Stimulated activated CD8-positive, alpha-beta memory T cell treated with anti-CD3 and anti-CD28 coated beads, Interleukin-7, amount 100 ng/mL, for 4 hours (primary cell): Measurements from ENCODE around the gene ABHD14A.

Experiments
- DNase-seq, 2 donors: peaks; one replicate each; pipeline ENCODE4 v3.0.0-alpha.2; 2020; ENCODE audit warnings: low read depth in 2 of 2

The ABHD14A gene

DNA sequence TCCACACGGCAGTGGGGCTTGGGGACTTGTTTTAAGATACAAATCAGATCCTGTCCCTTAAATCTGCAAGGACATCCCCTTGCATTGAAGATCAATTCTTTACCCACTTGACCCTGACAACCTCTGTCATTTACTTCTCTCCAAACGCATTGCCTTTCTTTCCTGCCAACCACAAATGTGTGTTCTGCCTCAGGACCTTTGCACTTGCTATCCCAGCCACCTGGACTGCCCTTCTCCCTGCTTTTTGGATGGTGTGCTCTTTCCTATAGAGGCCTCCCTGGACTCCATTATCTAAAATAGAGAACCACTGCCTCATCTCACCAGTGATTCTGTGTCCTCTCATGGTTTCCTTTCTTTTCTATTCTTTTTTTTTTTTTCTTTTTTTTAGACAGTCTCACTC, 22.3 kb downstream of the ABHD14A start:
- DNase-seq: no peak

DNA sequence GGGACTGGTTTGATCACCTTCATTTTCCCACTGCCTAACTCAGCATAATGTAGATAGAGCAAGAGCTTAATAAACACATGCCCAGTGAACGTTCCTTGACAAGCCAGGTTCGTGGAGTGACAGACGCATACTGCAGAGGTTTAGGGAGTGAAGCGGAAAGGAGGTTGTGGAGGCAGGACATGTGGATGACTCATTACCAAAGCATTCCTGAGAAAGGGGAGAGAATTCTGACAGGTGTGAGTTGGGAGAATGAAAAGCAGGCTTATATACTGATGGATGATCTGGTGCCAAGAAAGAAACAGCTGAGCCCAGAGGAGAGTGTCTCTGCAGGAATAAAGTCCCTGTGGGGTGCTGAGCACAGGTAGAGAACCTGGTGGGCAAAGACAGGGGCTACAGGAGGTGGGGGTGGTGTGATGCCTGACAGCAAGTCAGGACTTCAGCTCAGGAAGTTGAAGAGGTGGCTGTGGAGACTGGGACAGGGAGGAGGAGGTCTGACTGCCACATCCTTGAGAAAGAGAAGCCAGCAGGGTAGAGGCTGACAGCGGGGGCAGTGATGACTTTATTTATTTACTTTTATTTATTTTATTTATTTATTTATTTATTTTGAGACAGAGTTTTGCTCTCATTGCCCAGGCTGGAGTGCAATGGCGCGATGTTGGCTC, 23.2 kb downstream of the ABHD14A start:
- no peak for DNase-seq

DNA sequence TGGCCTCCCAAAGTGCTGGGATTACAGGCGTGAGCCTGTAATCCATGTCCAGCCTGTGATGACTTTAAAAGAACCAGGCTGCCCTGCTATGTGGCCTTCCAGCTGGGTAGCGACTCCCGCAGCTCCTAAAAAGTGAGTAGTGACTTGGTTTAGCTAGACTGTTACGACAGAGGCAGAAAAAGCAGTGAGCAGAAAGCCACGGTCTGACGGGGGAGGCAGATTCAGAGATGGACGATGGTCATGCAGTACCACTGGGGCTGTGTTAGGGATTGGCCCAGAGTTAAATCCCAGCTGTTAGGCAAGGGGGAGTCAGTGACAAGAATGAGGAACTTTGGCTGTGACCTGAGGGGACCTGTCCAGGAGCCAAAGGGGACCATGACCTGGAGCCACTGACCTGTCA, 23.9 kb downstream of the ABHD14A start:
- no peak for DNase-seq

- no peak for DNase-seq
Observed at GRCh38 chr3:51999846-52000245, 25.0 kb downstream of the ABHD14A start.

- DNase-seq: peak; percentile 74 to 75
Observed at GRCh38 chr3:52001443-52001974, 26.6 kb downstream of the ABHD14A start.

DNA sequence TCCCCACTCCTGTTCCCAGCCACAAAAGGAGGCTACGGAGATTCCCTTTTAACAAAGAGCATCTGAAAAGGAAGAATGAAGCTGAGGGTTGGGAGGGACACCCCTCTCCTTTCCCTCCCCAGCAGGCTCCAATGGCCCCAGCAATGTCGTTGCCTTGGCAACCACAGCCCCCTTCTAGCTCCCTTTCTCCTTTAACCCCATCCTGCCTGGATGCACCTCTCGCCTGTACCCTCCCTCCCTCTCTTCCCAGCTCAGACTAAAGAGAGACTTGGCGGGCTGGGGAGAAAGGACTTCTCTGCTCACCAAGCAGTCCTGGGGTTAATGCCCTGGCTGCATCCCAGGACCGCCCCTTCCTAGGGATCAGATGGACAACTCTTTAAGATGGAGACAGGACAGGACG, 27.9 kb downstream of the ABHD14A start:
- DNase-seq: no peak

GRCh38 chr3:52004163-52004787, 29.4 kb downstream of the ABHD14A start:
- DNase-seq: no peak

DNA sequence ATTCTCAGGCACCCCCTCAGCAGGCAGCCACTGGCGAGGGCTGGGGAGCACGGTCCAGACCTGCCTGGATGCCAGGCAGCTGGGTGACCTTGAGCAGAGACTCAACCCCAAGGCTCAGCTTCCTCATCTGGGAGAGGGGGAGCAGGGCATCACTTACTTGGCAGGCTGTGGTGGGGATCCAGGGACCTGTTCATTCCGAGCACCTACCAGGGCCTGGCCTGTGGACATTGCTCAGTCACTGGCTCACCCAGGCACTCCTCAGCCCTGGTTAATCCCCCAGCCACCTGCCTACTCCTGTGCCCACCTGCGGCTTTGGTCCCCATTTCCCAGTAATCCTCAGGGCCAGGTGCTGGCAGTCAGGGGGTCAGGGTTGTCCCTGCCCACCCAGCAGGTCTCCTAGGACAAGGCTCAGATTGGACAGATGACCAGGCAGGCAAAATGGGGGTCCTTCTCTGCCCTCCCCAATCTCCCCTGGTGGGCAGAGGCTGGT, 30.1 kb downstream of the ABHD14A start:
- no peak for DNase-seq

DNA sequence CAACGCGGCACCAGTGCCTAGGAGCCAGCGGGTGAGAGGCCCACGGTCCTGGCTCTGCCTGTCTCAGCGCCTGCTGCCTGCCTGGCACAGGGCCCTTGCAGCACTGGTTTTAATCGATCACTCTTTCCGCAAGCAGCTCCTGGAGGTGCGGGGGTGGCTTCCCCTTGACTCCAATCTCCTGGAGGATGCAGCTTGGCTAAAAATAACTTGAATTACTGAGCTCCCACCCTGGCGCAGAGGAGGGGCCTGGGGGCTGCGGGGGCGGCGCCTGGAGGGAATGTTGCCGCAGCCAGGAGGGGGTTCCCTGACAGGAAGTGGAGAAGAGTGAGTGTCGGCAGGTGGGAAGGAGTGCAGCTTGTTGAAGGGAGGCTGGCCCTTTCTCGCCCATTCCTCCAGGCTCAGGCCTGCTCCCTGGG, 30.7 kb downstream of the ABHD14A start:
- DNase-seq: no peak

GRCh38 chr3:52006017-52006819, 31.4 kb downstream of the ABHD14A start:
- no peak for DNase-seq

DNA sequence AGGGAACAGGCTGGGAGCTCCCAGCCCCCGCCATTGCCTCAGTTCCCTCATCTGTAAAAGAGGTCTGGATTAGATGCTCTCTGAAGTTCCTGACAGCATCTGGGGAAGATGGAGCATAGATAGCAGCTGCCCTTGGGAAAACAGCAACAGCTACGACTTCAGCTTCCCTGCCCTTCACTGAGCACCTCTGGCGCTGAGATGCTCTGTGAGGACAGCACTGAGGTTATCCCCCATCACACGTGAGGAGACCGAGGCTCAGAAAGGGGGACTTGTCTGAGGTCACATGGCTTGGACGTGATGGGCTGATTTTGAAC, 31.9 kb downstream of the ABHD14A start:
- no peak for DNase-seq

GRCh38 chr3:52007291-52007690, 32.4 kb downstream of the ABHD14A start:
- no peak for DNase-seq

DNA sequence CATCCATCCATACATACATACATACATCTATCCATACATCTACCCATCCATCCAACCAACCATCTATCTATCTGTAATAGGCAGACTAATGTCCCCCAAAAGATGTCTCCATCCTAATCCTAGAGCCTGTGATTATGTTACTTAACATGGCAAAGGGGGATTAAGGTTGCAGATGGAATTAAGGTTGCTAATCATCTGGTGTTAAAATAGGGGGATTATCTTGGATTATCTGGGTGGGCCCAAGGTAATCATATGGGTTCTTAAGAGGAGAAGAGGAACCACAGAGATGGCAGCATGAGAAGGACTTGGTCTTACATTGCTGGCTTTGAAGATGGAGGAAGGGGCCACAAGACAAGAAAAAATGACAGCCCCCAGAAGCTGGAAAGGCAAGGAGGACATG, 35.6 kb downstream of the ABHD14A start:
- no peak for DNase-seq

GRCh38 chr3:52012699-52013098, 37.8 kb downstream of the ABHD14A start:
- DNase-seq: no peak

- DNase-seq: no peak
Observed at GRCh38 chr3:52013802-52014598, 39.1 kb downstream of the ABHD14A start.

DNA sequence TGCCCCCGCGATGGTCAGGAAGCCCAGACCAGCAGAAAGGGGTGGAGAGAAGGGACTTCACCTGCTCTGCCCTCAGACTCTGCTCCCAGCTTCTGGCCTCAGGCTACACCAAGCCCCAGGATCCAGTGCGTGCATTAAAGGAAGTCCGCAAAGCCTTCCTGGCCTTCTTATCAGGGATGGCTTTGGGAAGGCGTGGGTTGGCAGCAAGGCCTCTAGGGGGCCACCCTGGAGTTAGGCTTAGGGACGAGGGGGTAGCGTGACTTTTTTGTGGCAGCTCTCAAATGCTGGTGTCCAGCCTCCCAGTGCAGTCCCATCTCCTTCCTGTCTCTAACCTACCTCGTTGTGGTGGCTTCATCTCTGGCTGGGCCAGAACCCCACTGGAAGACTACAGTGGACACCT, 39.7 kb downstream of the ABHD14A start:
- DNase-seq: no peak

GRCh38 chr3:52015438-52016228, 40.8 kb downstream of the ABHD14A start:
- DNase-seq: no peak

- no peak for DNase-seq
Observed at GRCh38 chr3:52017586-52017985, 42.7 kb downstream of the ABHD14A start.

- DNase-seq: no peak
Observed at GRCh38 chr3:52018319-52019000, 43.6 kb downstream of the ABHD14A start.

- DNase-seq: no peak
Observed at GRCh38 chr3:52019352-52020080, 44.7 kb downstream of the ABHD14A start.
